ENCODE results near the gene CNGB1.

Gene CNGB1

GRCh38 chr16:57997528-57998265, 26.8 kb upstream of the CNGB1 start:
- DNase-seq (ENCODE audit: insufficient read length, low spot score) = no peak
- no peak for FAIRE-seq

GRCh38 chr16:57997176-57997527, 26.2 kb upstream of the CNGB1 start:
- DNase-seq (ENCODE audit: insufficient read length, low spot score) (no peak), FAIRE-seq (no peak)

- FAIRE-seq (no peak), DNase-seq (ENCODE audit: insufficient read length, low spot score) (no peak)
Observed at GRCh38 chr16:57996406-57997175, 25.7 kb upstream of the CNGB1 start.

GRCh38 chr16:57995721-57996405, 24.9 kb upstream of the CNGB1 start:
- FAIRE-seq = no peak
- DNase-seq (ENCODE audit: insufficient read length, low spot score) = no peak

- peak; percentile 46 for DNase-seq (ENCODE audit: insufficient read length, low spot score)
Observed at GRCh38 chr16:57994778-57995177, 23.9 kb upstream of the CNGB1 start.

GRCh38 chr16:57994361-57994760, 23.4 kb upstream of the CNGB1 start:
- DNase-seq (ENCODE audit: insufficient read length, low spot score) (no peak), FAIRE-seq (no peak)

More at GRCh38 chr16:57994778-57995177, 23.9 kb upstream of the CNGB1 start:
- no peak for FAIRE-seq

GRCh38 chr16:57993897-57994296, 23.0 kb upstream of the CNGB1 start:
- DNase-seq (ENCODE audit: insufficient read length, low spot score) (no peak), FAIRE-seq (no peak)

- DNase-seq (ENCODE audit: insufficient read length, low spot score) = no peak
- no peak for FAIRE-seq
Observed at GRCh38 chr16:57993438-57993837, 22.5 kb upstream of the CNGB1 start.

GRCh38 chr16:57992084-57992483, 21.2 kb upstream of the CNGB1 start:
- DNase-seq (ENCODE audit: insufficient read length, low spot score) (no peak), FAIRE-seq (no peak)

GRCh38 chr16:57991551-57992059, 20.7 kb upstream of the CNGB1 start:
- FAIRE-seq (no peak), DNase-seq (ENCODE audit: insufficient read length, low spot score) (no peak)

GRCh38 chr16:57988929-57989328, 18.0 kb upstream of the CNGB1 start:
- FAIRE-seq (no peak), DNase-seq (ENCODE audit: insufficient read length, low spot score) (no peak)

GRCh38 chr16:57987441-57988177, 16.7 kb upstream of the CNGB1 start:
- FAIRE-seq = no peak
- DNase-seq (ENCODE audit: insufficient read length, low spot score) = no peak

GRCh38 chr16:57986196-57986595, 15.3 kb upstream of the CNGB1 start:
- DNase-seq (ENCODE audit: insufficient read length, low spot score) (no peak), FAIRE-seq (no peak)

GRCh38 chr16:57985204-57986181, 14.6 kb upstream of the CNGB1 start:
- no peak for DNase-seq (ENCODE audit: insufficient read length, low spot score)
- no peak for FAIRE-seq

GRCh38 chr16:57984443-57985203, 13.7 kb upstream of the CNGB1 start:
- DNase-seq (ENCODE audit: insufficient read length, low spot score) = peak; percentile 81
- no peak for FAIRE-seq

- FAIRE-seq (no peak), DNase-seq (ENCODE audit: insufficient read length, low spot score) (no peak)
Observed at GRCh38 chr16:57982385-57982784, 11.5 kb upstream of the CNGB1 start.

- DNase-seq (ENCODE audit: insufficient read length, low spot score) (no peak), FAIRE-seq (no peak)
Observed at GRCh38 chr16:57981636-57982035, 10.7 kb upstream of the CNGB1 start.

GRCh38 chr16:57979006-57979585, 8.2 kb upstream of the CNGB1 start:
- FAIRE-seq = no peak
- DNase-seq (ENCODE audit: insufficient read length, low spot score) = no peak
